Measurements from ENCODE around the gene MAMLD1. TPM values are rescaled to one million over a fixed set of nuclear protein-coding genes. Genes with fewer than 3 reads are reported as not detected.

The MAMLD1 gene
- total and polyA plus RNA-seq, 2 of the 8 experiments (the other 6 are each of a cell fraction or from before 2014, with no cell fraction given), result 0.09 to 0.26 TPM

GRCh38 chrX:150547375-150548115, 184.4 kb downstream of the MAMLD1 start:
- POLR2A ChIA-PET (ENCODE audit: partially characterized antibody), result interaction anchor here (1.1 to 1.3 kb wide), 4 partner anchors 8 to 39 kb away, joined by 3 to 4 read pairs (median 3); no protein-coding TSS in a partner anchor
- FAIRE-seq, result no peak
- TF ChIP-seq ATF2 (IDR thresholded peaks at IDR 0.05; ENCODE audit: low read length) (no peak), USF2 (IDR thresholded peaks at IDR 0.05; ENCODE audit: low read length) (peak; percentile 83), KDM4A (IDR thresholded peaks at IDR 0.05; ENCODE audit: low read depth, low read length, severe bottlenecking) (peak; percentile 59), CBX8 (IDR thresholded peaks at IDR 0.05; ENCODE audit: borderline replicate concordance, low read depth, low read length) (no peak), MAX (IDR thresholded peaks at IDR 0.05) (peak; percentile 86), HDAC6 (IDR thresholded peaks at IDR 0.05; ENCODE audit: low read depth, low read length) (no peak), E2F6 (IDR thresholded peaks at IDR 0.05) (peak; percentile 81)

More at GRCh38 chrX:150547375-150548115, 184.4 kb downstream of the MAMLD1 start:
- peak overlapping the region in 2 of 4 experiments; percentile 8 to 37; a peak in 2 of 7 replicates for H3K9ac ChIP-seq (replicated peaks in 1 of 4; ENCODE audit: extremely low read depth in 1 of 4, low read depth in 3 of 4, low read length in 3 of 4)
- no peak overlapping the region for H3K27ac ChIP-seq (ENCODE audit: low read depth, low read length)
- H4K20me1 ChIP-seq (replicated peaks in 1 of 2; ENCODE audit: control insufficient read depth in 1 of 2, insufficient read depth in 2 of 2, low read length in 2 of 2), result no peaks in the 10 kb centered on the region
- H3K4me2 ChIP-seq (ENCODE audit: insufficient read depth in 1 of 2, low read depth in 2 of 2, low read length in 2 of 2), result peak overlapping the region; percentile 61 to 63
- no peaks in the 10 kb centered on the region for H3K36me3 ChIP-seq (ENCODE audit: control insufficient read depth in 2 of 4, insufficient read depth in 4 of 4, low read length in 3 of 4)
- no peaks in the 10 kb centered on the region; the same call in 1 of the 2 replicates for H3K23me2 ChIP-seq (ENCODE audit: low read depth, low read length)
- peak overlapping the region; percentile 65 for H4K91ac ChIP-seq (replicated peaks; ENCODE audit: insufficient read length, low read length)
- H3K56ac ChIP-seq (replicated peaks; ENCODE audit: insufficient read length, low read depth, low read length), result no peak overlapping the region
- H3K79me2 ChIP-seq (ENCODE audit: control insufficient read depth in 1 of 2, insufficient read depth in 2 of 2, low read length in 2 of 2), result no peaks in the 10 kb centered on the region
- 47% methylated on average over 3 of the region's 54 CpGs; no CpG with 5 or more reads in 1 of the 2 experiments for WGBS, 2 experiments (ENCODE audit: extremely low coverage in 1 of 2, insufficient coverage in 1 of 2, insufficient read length in 1 of 2, insufficient replicate concordance in 2 of 2, low coverage in 1 of 2, low lambda C conversion rate in 2 of 2, missing lambda C conversion rate in 1 of 2)
- no peaks in the 10 kb centered on the region for H3K79me1 ChIP-seq (ENCODE audit: low read depth, low read length)
- H3K23ac ChIP-seq (ENCODE audit: insufficient read length), result no peak overlapping the region
- peak in 1 of 2 experiments; percentile 57 for DNase-seq (ENCODE audit: low read depth in 1 of 2, low spot score in 2 of 2)
- H3K27me3 ChIP-seq (replicated peaks in 1 of 4; ENCODE audit: control insufficient read depth in 3 of 4, extremely low read depth in 1 of 4, insufficient read depth in 3 of 4, low read length in 3 of 4), result peaks cover 0 to 39% (median 22%) of the 10 kb centered on the region in 4 experiments; a peak in 6 of 7 replicates
- no peak overlapping the region for H3K4ac ChIP-seq (replicated peaks; ENCODE audit: insufficient read length, low read depth, low read length)
- H2BK20ac ChIP-seq (ENCODE audit: low read length), result no peak overlapping the region
- no peaks in the 10 kb centered on the region for H3K9me3 ChIP-seq (ENCODE audit: insufficient read depth in 2 of 2, low read depth in 1 of 2, low read length in 1 of 2)
- no peak overlapping the region for H3K14ac ChIP-seq (ENCODE audit: insufficient read length)
- peak overlapping the region in 3 of 4 experiments; percentile 10 to 49 (median 12); a peak in 6 of 8 replicates for H3K4me3 ChIP-seq (ENCODE audit: extremely low read depth in 1 of 4, insufficient read depth in 2 of 4, low read depth in 3 of 4, low read length in 4 of 4)
- H2AFZ ChIP-seq (ENCODE audit: low read length), result peak overlapping the region; percentile 70; the same call in 1 of the 2 replicates
- H2BK5ac ChIP-seq (ENCODE audit: low read depth, low read length), result no peak overlapping the region
- no peak overlapping the region for H2BK120ac ChIP-seq (replicated peaks; ENCODE audit: low read depth, low read length)
- CTCF ChIA-PET (ENCODE audit: partially characterized antibody), result interaction anchor here (0.8 to 0.9 kb wide), 2 partner anchors 11 to 39 kb away, joined by 4 read pairs; no protein-coding TSS in a partner anchor
- peak overlapping the region; percentile 52 for H4K5ac ChIP-seq (ENCODE audit: insufficient read length, low read depth, low read length)
- peaks cover 0 to 9% (median 3%) of the 10 kb centered on the region in 4 experiments; a peak in 3 of 7 replicates for H3K4me1 ChIP-seq (replicated peaks in 1 of 4; ENCODE audit: control insufficient read depth in 3 of 4, insufficient read depth in 4 of 4, low read length in 3 of 4)
- peak overlapping the region; percentile 93 for H3K18ac ChIP-seq (ENCODE audit: extremely low read depth, low read length)
- no peak overlapping the region for H2BK12ac ChIP-seq (ENCODE audit: low read depth, low read length)
- peak overlapping the region; percentile 71 for H4K8ac ChIP-seq (ENCODE audit: extremely low read depth, insufficient read depth, low read length)
- no peak overlapping the region for H2AK5ac ChIP-seq (ENCODE audit: low read depth, low read length)
- peak overlapping the region; percentile 61; the same call in 1 of the 2 replicates for H2BK15ac ChIP-seq (ENCODE audit: low read length)
